Kidney epithelial cell (primary cell): Measurements from ENCODE around the gene IFIH1. TPM values are rescaled to one million over a fixed set of nuclear protein-coding genes. Genes with fewer than 3 reads are reported as not detected.

Experiments
- DNase-seq: peaks from one replicate; pipeline ENCODE4 v3.0.0-alpha.2; 2010; ENCODE audit warnings: low read depth
- H3K27me3 ChIP-seq: 2 replicates; pipeline ENCODE4 v1.6.0; 2011; ENCODE audit warnings: low read length; ENCODE audit not compliant: control insufficient read depth, insufficient read depth
- H3K36me3 ChIP-seq: 2 replicates; pipeline ENCODE4 v1.5.1; 2011; ENCODE audit warnings: low read length; ENCODE audit not compliant: control insufficient read depth, insufficient read depth
- H3K4me3 ChIP-seq: 2 replicates; pipeline ENCODE4 v1.5.1; 2011; ENCODE audit warnings: low read depth, mild to moderate bottlenecking, control low read depth, low read length
- CTCF ChIP-seq: IDR thresholded peaks from 2 replicates; pipeline ENCODE4 v1.5.1; 2011; ENCODE audit warnings: mild to moderate bottlenecking, moderate library complexity, low read length, control low read depth, inconsistent platforms; ENCODE audit not compliant: insufficient read depth, poor library complexity, severe bottlenecking
- total RNA-seq: library from RNA; depleted of rRNA; stranded (reverse); fragments of >200 nt; gene quantifications from 2 replicates; pipeline ENCODE4 v1.2.3, GENCODE V29; 2015

IFIH1 gene
- total RNA-seq, 1 donor from 2014 or later, result 25.8 TPM

GRCh38 chr2:162244541-162245031, 73.9 kb downstream of the IFIH1 start:
- DNase-seq, result peak; percentile 83
- H3K4me3 ChIP-seq, result no peak overlapping the region
- H3K36me3 ChIP-seq, result no peaks in the 10 kb centered on the region
- no peaks in the 10 kb centered on the region for H3K27me3 ChIP-seq
- TF ChIP-seq CTCF, result no peak

- no peak for TF ChIP-seq CTCF
- no peak for DNase-seq
- Histone ChIP-seq H3K27me3 (no peaks in the 10 kb centered on the region), H3K36me3 (no peaks in the 10 kb centered on the region), H3K4me3 (no peak overlapping the region)
Measured at GRCh38 chr2:162243715-162244114, 74.8 kb downstream of the IFIH1 start.

- Histone ChIP-seq H3K4me3 (peak within 1 kb of the TSS; percentile 8), H3K36me3 (no peaks in the 10 kb centered on the region), H3K27me3 (no peaks in the 10 kb centered on the region)
- no peak for DNase-seq
- TF ChIP-seq CTCF, result no peak
Measured at GRCh38 chr2:162243294-162243693, 75.2 kb downstream of the IFIH1 start, which contains the start of gene FAP. Gene FAP (minus strand): TSS chr2:162243445. CDS start chr2:162243327, 118 bp downstream.

- Histone ChIP-seq H3K27me3 (no peaks in the 10 kb centered on the region), H3K36me3 (no peaks in the 10 kb centered on the region), H3K4me3 (peak overlapping the region; percentile 8)
- no peak for TF ChIP-seq CTCF
- DNase-seq, result no peak
Measured at GRCh38 chr2:162242586-162243280, 75.8 kb downstream of the IFIH1 start.

GRCh38 chr2:162241571-162241970, 76.9 kb downstream of the IFIH1 start:
- Histone ChIP-seq H3K27me3 (no peaks in the 10 kb centered on the region), H3K4me3 (no peak overlapping the region), H3K36me3 (no peaks in the 10 kb centered on the region)
- TF ChIP-seq CTCF, result no peak
- no peak for DNase-seq
